Ishikawa (cell line): ENCODE results near the gene SYT6.

Experiments used
- CEBPB ChIP-seq: IDR thresholded peaks from 2 replicates; pipeline ENCODE4 v1.6.1; 2012
- CREB1 ChIP-seq: IDR thresholded peaks from 2 replicates; pipeline ENCODE4 v1.6.1; 2012; ENCODE audit warnings: low read depth
- EGR1 ChIP-seq: IDR thresholded peaks from 2 replicates; pipeline ENCODE4 v1.6.1; 2012
- EP300 ChIP-seq: IDR thresholded peaks from 2 replicates; pipeline ENCODE4 v1.6.1; 2012; ENCODE audit warnings: borderline replicate concordance
- FOXM1 ChIP-seq: IDR thresholded peaks from 2 replicates; pipeline ENCODE4 v1.6.1; 2012; ENCODE audit warnings: low read depth, borderline replicate concordance
- MAX ChIP-seq: IDR thresholded peaks from 2 replicates; pipeline ENCODE4 v1.6.1; 2012
- NFIC ChIP-seq: IDR thresholded peaks from 2 replicates; pipeline ENCODE4 v1.6.1; 2012
- RAD21 ChIP-seq: IDR thresholded peaks from 2 replicates; pipeline ENCODE4 v1.6.1; 2012; ENCODE audit warnings: low read depth
- REST ChIP-seq: IDR thresholded peaks from 2 replicates; pipeline ENCODE4 v1.6.1; 2012; ENCODE audit warnings: low read depth, mild to moderate bottlenecking
- TAF1 ChIP-seq: IDR thresholded peaks from 2 replicates; pipeline ENCODE4 v1.6.1; 2012; ENCODE audit warnings: low read depth, mild to moderate bottlenecking
- TCF12 ChIP-seq: IDR thresholded peaks from 2 replicates; pipeline ENCODE4 v1.6.1; 2012; ENCODE audit warnings: low read depth
- TEAD4 ChIP-seq: IDR thresholded peaks from 2 replicates; pipeline ENCODE4 v1.6.1; 2012
- USF1 ChIP-seq: IDR thresholded peaks from 2 replicates; pipeline ENCODE4 v1.6.1; 2012
- YY1 ChIP-seq: IDR thresholded peaks from 2 replicates; pipeline ENCODE4 v1.6.1; 2012; ENCODE audit warnings: low read depth
- ZBTB7A ChIP-seq: IDR thresholded peaks from 2 replicates; pipeline ENCODE4 v1.6.1; 2012; ENCODE audit warnings: low read depth

The SYT6 gene

GRCh38 chr1:114088392-114089299 lies 65.0 kb downstream of the SYT6 start:
- TF ChIP-seq EGR1 (no peak), TAF1 (no peak), REST (no peak), YY1 (no peak), TCF12 (no peak), FOXM1 (no peak), CEBPB (no peak), NFIC (no peak), RAD21 (no peak), EP300 (no peak)

- TF ChIP-seq EP300: no peak
- TF ChIP-seq TCF12: no peak
- no peak for TF ChIP-seq EGR1
- no peak for TF ChIP-seq TAF1
- no peak for TF ChIP-seq FOXM1
- TF ChIP-seq YY1: no peak
- no peak for TF ChIP-seq TEAD4
- no peak for TF ChIP-seq CREB1
- TF ChIP-seq REST: no peak
- TF ChIP-seq MAX: no peak
- TF ChIP-seq ZBTB7A: no peak
- TF ChIP-seq NFIC: no peak
- no peak for TF ChIP-seq RAD21
- no peak for TF ChIP-seq CEBPB
- TF ChIP-seq USF1: no peak
Observed at GRCh38 chr1:114087495-114087894, 66.2 kb downstream of the SYT6 start.

GRCh38 chr1:114086601-114087368 lies 66.9 kb downstream of the SYT6 start:
- TF ChIP-seq FOXM1: no peak
- no peak for TF ChIP-seq REST
- TF ChIP-seq MAX: no peak
- TF ChIP-seq YY1: no peak
- TF ChIP-seq USF1: no peak
- TF ChIP-seq TEAD4: no peak
- no peak for TF ChIP-seq NFIC
- TF ChIP-seq RAD21: no peak
- TF ChIP-seq ZBTB7A: no peak

GRCh38 chr1:114082867-114083585 lies 70.6 kb downstream of the SYT6 start:
- TF ChIP-seq REST (no peak), MAX (no peak), NFIC (no peak), USF1 (no peak), ZBTB7A (no peak), TCF12 (no peak), FOXM1 (no peak), CEBPB (no peak)
